ENCODE data around the gene IL12A. TPM values are rescaled to one million over a fixed set of nuclear protein-coding genes. Genes with fewer than 3 reads are reported as not detected.

Gene IL12A
- total RNA-seq, 1 experiment from 2014 or later, result 3.9 TPM

DNA sequence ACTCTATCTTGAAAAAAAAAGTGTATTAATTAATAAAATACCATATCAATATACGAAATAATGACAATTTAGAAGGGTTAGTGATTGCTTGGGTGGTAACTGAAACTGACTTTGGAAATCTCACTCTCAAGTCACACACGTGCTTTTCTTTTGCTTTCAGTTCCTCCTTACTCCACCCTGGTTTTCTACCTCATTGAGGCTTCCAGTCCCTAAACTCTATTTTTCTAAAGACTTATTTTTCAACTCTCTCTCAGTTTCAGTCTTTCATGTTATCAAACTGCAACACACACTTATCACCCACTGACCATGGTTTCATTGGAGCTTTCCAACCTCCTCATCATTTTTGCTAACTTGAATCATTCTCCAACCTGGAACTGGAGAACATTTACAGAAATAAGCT, 23.5 kb downstream of the IL12A start:
- DNase-seq (ENCODE audit: low read depth), result no peak
- in situ Hi-C loops (cut with HindIII; ENCODE audit: low pct_unique_long_range_greater_than_20kb, low sequenced_read_pairs), result no loop called here

DNA sequence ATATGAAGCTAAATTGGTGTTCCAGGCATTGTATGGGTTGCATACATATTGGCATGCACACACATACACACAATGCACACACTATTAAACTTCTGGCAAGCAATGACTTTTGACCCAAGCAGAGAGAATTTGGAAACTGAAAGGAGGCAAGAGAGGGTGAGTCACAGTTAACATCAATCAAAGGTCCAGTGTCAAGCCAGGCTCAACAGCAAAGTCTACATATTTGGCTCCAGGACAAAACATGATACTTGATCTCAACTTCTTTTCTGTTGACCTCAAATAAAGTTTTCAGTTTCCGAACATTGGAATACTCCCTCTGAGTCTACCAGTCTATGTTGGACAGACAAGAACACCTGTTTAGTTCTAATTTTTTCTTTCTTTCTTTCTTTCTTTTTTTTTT, 28.3 kb downstream of the IL12A start:
- no peak for DNase-seq (ENCODE audit: low read depth)
- in situ Hi-C loops (cut with HindIII; ENCODE audit: low pct_unique_long_range_greater_than_20kb, low sequenced_read_pairs), result no loop called here

DNA sequence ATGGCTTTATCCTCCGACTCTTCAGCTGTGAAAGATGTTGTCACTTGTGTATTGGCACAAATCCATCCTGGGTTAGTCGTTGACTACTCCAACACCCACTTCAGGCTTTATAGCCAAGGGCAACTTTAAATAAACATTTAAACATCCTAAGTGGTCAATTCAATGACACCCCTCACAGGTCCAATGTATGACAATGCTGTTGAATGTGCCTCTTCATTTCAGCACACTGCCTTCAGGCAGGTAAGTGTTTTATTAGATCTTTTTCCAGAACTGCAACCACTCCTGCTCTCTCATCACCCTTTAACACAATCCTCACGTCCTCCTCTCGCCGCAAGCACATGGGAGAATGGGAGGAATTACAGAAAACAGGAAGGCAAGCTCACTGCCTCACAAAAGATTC, 30.3 kb downstream of the IL12A start:
- in situ Hi-C loops (cut with HindIII; ENCODE audit: low pct_unique_long_range_greater_than_20kb, low sequenced_read_pairs), result no loop called here
- DNase-seq (ENCODE audit: low read depth), result no peak

DNA sequence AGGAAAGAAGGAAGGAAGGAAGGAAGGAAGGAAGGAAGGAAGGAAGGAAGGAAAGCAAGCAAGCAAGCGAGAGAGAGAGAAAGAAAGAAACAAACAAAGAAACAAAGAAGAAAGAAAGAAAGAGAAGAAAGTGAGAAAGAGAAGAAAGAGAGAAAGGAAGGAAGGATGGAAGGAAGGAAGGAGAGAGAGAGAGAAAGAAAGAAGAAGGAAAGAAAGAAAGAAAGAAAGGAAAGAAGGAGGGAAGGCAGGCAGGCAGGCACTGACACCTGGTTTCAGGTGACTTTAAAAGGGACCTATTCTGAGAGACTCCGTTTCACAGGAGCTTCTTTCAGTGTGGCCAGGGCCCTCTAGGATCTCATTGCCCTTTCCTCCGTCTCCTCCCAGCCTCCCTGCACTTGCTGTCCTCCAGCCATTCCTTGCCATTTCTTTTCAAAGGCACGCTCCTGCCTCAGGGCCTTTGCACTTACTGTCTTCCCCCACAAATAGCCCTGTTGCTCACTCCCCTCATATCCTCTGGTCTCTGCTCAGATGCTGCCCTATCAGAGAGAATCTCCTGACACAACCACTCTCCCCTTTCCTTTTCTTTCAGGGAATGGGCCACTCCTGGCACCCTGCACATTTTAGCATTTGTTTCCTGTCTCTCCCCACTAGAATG, 31.5 kb downstream of the IL12A start:
- in situ Hi-C loops (cut with HindIII; ENCODE audit: low pct_unique_long_range_greater_than_20kb, low sequenced_read_pairs), result no loop called here
- DNase-seq (ENCODE audit: low read depth), result no peak

DNA sequence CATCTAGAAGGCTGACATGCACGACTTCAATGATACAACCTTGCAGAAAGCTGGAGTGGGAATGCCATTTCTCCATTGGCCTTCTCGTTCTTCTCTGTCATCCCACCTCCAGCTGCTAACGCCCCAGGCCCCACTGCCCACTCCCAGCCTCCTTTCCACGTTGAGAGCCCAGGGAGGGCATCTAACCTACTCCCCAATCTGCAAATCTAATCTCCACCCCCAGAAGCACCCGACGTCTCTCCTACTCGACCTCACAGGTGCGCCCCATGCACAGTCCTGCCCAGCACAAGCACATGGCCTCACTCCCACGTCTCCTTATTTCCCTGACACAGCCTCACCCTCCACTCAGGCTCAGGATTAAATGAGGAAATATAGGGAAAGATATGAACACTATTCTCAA, 33.4 kb downstream of the IL12A start:
- in situ Hi-C loops (cut with HindIII; ENCODE audit: low pct_unique_long_range_greater_than_20kb, low sequenced_read_pairs), result no loop called here
- DNase-seq (ENCODE audit: low read depth), result no peak

DNA sequence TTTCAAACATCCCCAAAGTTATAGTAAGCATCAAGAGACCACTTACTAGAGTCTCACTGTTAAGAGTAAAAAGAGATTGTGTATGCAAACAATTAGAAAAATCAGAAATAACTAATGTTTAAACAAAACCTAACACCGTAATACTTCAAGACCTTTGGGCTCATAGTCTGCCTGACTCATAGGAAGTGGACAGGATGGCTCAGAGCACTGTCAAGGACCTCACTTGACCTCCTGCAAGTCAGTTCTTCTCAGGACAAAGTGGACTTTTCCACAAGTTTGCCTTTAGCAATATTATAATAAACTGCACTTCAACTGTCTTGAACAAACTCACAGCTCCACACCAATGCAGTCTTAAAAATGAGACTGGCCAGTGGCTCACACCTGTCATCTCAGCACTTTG, 34.8 kb downstream of the IL12A start:
- DNase-seq (ENCODE audit: low read depth), result no peak
- in situ Hi-C loops (cut with HindIII; ENCODE audit: low pct_unique_long_range_greater_than_20kb, low sequenced_read_pairs), result no loop called here

DNA sequence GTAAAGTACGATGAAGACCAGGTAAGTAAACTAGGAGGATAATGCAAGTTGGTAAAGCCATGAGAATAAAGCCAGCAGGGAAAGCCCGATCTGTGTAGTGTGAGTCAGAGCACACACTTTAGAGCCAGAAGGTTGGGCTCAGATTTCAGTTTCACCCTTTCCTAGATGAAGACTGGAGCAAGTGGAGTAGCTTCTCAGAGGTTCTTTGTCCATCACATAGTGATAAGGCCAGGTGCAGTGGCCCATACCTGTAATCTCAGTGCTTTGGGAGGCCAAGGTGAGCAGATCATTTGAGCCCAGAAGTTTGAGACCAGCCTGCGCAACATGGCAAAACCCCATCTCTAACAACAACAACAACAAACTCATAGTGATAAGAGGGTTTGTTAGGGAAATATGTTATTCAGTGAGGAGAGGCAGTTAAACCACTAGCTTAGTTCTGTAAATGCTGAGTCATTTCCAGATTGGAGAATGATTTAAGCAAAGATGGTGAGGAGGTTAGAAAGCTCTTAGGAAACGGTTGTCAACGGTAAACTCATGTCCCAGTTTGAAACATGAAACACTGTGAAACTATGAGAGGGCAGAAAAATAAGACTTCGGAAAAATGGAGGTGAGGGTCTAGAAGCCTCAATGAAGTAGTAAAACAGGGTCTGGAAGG, 39.0 kb downstream of the IL12A start:
- in situ Hi-C loops (cut with HindIII; ENCODE audit: low pct_unique_long_range_greater_than_20kb, low sequenced_read_pairs), result no loop called here

DNA sequence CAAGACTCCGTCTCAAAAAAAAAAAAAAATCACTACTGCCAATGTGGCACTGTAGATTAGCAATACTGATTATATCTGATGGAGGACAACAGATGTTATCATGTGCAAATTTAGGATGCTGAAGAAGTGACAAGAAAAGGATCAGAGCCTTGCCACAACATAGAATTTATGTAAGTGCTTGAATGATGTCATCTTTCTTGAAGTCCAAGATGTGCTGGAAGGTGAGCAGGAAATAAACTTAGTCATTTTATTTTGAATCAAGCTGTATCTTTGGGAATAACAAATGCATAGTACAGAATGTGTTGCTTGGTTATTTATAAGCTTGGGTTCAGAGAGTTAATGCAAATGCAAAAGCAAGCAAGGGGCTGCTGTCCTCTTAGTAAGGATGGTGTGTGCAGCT, 47.1 kb downstream of the IL12A start:
- no peak for DNase-seq (ENCODE audit: low read depth)
- in situ Hi-C loops (cut with HindIII; ENCODE audit: low pct_unique_long_range_greater_than_20kb, low sequenced_read_pairs), result no loop called here

More for the DNA sequence above, 39.0 kb downstream of the IL12A start:
- peak; percentile 49 for DNase-seq (ENCODE audit: low read depth)

DNA sequence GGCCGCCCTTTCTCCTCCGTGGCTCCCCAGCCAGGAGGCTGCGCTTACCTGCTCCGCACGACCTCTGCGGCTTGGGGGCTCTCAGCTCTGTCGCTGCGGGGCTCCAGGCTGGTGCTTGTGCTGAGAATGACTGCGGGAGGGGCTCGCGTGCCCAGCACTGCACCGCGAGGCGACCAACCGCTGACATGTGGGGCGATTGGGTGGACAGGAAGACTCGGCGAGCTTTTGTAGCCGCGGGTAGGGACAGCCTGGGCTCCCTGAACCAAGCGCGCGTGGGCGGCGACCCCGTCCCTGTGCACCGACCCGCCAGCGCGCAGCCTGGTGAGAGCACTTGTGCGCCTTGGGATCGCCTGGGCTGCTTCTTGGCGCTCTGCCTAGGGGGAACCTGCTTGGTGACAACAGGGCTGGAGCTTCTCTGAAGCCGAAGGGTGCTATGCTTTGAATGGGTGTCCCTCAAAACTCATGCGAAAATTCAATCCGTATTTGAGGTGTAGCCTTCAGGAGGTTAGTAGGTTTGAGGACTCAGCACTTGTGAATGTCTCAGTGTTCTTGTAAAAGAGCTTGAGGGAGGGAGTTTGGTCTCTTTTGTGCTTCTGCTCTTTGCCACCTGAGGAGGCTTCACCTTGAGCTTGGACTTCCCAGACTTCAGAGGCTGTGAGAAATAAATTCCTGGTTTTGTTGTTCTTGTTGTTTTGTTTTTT, 50.4 kb downstream of the IL12A start:
- no peak for DNase-seq (ENCODE audit: low read depth)
- in situ Hi-C loops (cut with HindIII; ENCODE audit: low pct_unique_long_range_greater_than_20kb, low sequenced_read_pairs), result no loop called here

DNA sequence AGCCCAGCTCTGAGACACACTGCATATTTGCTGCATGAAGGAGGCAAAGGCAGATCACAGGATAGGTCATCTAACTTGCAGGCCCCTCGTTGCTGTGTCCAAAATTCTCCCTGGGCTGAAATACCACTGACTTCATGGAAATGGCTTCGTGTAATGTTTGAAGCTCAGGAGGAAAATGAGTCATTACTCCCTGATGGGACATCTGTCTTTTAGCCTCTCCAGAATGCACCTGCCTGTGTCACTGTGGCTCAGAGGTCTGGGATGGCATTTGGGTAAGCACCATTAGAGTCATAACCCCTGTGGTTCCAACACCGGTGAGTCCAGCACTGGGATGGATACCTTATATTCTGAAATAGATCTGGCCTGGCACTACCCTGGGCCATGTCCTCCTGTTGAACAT, 51.5 kb downstream of the IL12A start:
- DNase-seq (ENCODE audit: low read depth), result no peak
- in situ Hi-C loops (cut with HindIII; ENCODE audit: low pct_unique_long_range_greater_than_20kb, low sequenced_read_pairs), result no loop called here

DNA sequence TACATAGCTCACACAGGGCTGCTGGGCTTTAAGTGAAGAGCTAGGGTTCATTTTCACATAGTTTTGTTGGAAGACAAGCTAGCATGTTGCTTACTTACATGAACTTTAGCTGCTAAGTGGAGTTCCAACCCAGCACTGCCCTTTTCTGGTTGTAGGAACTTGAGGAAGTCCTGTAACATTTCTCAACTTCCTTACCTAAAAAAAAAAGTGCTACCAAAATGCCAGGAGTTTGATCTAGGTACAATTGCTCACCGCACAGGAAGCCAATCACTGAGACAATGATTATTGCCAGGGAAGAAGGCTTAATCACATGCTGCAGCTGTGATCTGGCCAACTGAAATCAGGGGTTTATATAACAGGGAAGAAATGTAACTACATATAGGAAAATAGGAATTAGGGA, 52.8 kb downstream of the IL12A start:
- no peak for DNase-seq (ENCODE audit: low read depth)
- in situ Hi-C loops (cut with HindIII; ENCODE audit: low pct_unique_long_range_greater_than_20kb, low sequenced_read_pairs), result no loop called here

DNA sequence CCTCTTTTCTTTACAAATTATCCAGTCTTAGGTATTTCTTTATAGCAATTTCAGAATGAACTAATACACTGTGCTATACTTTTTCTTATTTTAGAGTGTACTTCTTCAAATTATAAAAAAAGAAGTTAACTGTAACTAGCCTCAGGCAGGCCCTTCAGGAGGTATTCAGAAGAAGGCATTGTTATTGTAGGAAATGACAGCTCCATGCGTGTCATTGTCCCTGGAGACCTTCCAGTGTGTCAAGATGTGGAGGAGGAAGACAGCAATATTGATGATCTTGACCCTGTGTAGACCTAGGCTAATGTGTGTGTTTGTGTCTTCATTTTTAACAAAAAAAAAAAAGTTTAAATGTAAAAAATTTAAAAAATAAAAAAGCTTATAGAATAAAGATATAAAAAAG, 55.5 kb downstream of the IL12A start:
- in situ Hi-C loops (cut with HindIII; ENCODE audit: low pct_unique_long_range_greater_than_20kb, low sequenced_read_pairs), result no loop called here
- no peak for DNase-seq (ENCODE audit: low read depth)

Other genes starting within 250 kb of the IL12A start
- 0.98 and 1.6 TPM in 2 replicates for gene SCHIP1, start 149.0 kb upstream of the IL12A start, total RNA-seq (2014; rRNA removed; shearing (Covaris generic); ENCODE audit: low replicate concordance)
- gene C3orf80, start 236.6 kb downstream of the IL12A start, total RNA-seq (2014; rRNA removed; shearing (Covaris generic); ENCODE audit: low replicate concordance), result 0.61 and 3.8 TPM in 2 replicates

All from Caki2 (cell line).